Medulla oblongata (tissue), 1 donor: ENCODE measurements around the gene CST3.
"Not testable (repeated sequence)": the region's sequence is repeated elsewhere in the genome, so short reads cannot be mapped to it uniquely, and the experiment has no call there.

Experiments
- DNase-seq: peaks from one replicate; pipeline ENCODE4 v3.0.0-alpha.2; 2015; ENCODE audit errors: extremely low spot score

Gene CST3, protein sequence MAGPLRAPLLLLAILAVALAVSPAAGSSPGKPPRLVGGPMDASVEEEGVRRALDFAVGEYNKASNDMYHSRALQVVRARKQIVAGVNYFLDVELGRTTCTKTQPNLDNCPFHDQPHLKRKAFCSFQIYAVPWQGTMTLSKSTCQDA

DNA sequence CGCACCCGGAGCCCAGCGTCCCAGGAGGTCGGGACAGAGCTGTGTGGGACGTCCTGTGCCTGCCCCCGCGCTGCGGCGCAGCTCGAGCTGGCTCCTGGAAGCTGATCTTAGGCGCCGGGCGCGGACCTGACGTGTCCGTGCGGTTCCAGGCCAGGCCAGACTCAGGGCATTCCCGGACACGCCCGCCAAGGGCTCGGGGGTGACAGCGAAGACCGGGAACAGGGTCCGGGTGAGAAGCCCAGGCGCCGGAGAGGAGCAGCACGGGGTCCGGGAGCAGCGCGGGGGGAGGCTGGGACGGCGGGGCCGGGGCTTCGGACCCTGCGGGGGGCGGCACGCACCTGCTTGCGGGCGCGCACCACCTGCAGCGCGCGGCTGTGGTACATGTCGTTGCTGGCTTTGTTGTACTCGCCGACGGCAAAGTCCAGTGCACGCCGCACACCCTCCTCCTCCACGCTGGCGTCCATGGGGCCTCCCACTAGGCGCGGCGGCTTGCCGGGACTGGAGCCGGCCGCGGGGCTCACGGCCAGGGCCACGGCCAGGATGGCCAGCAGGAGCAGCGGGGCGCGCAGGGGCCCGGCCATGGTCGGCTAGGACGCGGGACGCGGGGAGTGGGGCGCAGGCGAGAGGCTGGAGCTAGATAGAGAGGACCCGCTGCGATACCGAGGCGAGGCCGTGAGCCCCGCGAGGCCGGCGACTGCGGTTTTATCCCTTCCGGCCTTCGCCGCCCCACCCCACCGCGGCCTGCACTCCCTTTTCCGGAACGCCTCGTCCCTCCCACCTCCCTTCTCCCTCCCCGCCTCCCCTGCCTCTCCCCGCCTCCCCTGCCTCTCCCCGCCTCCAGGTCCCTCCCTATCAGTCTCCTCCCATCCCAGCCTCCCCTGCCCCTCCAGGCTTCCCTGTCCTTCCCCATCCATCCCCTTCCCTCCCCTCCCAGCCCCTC lies at the start of gene CST3:
CST3 (minus strand) TSS at position 674 of the 940 bp plus-strand sequence; CDS start at position 581, 93 bp downstream.
- peak; percentile 81 for DNase-seq

DNA sequence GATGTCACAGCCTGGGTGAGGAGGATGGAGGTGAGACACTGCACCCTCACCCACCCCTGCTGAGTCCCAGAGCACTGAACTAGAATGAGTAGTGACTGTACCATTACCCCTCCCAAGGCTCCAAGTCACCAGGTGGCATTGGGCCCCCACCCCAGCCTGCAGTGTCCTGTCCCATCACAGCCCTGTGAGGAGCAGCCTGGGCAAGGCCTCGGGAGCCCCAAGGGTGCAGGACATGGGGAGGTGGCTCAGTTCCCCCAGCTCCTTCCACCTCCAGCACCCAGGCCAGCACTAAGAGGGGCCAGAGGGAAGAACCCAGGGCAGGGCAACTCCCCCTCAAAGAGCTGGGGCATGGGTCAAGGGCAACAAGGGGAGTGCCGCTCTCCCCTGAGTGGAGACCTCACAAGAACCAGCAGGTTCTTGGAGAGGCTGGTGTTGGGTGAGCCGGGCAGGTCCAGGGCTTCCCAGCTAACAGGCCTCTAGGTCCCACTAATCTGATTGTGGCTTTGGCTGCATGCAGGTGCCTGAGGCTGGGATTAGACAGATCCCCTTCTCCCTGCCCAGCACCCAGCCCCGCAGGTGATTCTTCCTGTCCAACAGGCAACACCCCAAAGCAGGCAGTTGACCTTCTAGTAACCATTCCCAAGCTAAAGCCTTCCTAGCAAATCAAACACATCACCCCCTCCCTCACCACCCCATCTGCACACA lies 48.4 kb upstream of the CST3 start:
- DNase-seq: no peak

DNA sequence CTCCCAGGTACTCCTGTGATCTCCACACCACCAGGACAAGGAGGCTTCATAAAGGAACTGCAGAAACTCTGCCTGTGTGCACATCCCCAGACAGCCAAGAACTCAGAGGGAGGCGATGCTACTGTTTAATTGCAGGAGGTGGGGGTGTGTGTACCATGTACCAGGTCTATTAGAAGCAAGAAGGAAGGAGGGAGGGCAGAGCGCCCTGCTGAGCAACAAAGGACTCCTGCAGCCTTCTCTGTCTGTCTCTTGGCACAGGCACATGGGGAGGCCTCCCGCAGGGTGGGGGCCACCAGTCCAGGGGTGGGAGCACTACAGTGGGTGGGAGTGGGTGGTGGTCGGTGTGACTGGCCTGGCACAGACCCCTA lies 47.8 kb upstream of the CST3 start:
- not testable (repeated sequence) for DNase-seq

DNA sequence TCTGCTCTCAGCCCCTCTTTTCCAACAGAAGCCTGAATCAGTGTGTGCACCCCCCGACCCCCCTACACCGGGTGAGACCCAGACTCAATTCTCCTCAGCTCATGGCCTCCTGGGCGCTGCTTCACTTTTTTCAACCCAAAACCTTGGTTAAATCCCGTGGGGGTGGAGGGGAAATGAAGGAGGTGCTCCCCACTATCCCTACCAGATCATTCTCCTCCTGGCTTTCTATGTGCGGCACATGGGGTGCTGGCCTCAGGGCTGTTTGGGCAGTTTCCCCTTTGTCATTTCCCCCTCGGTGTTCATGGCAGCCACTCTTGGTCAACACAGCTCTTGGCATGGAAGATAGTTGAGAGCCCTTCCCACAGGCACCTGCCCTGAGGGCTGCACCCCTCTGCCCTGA lies 46.5 kb upstream of the CST3 start:
- no peak for DNase-seq

DNA sequence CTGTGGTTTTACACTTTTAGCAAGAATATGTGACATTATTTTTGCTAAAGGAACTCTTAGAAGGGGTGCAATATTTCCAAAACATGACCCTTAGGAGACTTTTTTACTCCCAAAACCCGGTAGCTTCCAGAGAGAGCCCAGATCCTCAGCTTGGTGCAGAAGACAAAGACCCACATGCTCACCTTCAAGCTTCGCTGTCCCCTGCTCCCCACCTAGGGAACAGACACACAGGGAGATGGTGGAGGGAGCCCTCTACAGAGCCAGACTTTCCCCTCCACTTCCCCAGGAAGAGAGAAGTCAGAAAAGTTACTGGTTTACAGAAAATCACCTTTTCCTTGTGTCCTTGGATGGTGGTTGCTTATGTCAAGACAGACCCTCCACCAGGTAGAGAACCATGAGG lies 46.1 kb upstream of the CST3 start:
- DNase-seq: no peak

DNA sequence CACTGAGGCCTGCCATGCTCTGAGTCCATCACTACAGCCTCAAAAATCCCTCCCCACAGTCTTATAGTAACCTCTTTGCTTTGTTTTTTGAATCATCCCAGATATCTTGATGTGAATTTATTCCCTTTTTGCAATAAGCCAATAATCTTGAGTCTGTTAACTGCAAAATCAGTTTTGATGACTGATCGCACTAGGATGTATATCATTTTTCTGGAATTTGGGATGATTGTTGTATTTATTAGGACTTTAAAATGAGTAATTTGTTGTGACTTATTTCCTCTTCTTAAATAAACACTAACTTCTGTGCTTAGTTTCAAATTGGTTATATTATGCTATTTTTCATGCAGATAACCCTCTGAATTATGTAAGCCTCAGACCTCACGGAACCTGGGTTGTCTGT lies 45.5 kb upstream of the CST3 start:
- no peak for DNase-seq

DNA sequence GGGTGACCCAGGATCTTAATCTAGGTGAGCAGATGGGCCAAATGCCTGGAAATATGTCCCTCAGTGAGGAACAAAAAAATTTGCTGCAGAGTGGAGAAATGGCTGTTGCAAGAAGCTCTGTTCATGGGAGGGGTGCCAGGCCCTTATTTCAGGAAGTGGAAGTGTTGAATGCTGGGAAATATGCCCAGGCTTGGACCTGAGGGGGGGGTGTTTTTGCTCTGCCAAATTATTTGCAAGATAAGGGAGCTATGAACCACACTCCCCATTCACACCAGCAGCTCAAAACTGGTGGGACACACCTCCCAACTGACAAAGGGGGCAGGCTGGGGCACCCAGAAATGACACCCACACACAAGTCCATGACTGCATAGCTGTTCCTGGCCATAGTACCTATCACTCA lies 42.4 kb upstream of the CST3 start:
- DNase-seq: no peak

DNA sequence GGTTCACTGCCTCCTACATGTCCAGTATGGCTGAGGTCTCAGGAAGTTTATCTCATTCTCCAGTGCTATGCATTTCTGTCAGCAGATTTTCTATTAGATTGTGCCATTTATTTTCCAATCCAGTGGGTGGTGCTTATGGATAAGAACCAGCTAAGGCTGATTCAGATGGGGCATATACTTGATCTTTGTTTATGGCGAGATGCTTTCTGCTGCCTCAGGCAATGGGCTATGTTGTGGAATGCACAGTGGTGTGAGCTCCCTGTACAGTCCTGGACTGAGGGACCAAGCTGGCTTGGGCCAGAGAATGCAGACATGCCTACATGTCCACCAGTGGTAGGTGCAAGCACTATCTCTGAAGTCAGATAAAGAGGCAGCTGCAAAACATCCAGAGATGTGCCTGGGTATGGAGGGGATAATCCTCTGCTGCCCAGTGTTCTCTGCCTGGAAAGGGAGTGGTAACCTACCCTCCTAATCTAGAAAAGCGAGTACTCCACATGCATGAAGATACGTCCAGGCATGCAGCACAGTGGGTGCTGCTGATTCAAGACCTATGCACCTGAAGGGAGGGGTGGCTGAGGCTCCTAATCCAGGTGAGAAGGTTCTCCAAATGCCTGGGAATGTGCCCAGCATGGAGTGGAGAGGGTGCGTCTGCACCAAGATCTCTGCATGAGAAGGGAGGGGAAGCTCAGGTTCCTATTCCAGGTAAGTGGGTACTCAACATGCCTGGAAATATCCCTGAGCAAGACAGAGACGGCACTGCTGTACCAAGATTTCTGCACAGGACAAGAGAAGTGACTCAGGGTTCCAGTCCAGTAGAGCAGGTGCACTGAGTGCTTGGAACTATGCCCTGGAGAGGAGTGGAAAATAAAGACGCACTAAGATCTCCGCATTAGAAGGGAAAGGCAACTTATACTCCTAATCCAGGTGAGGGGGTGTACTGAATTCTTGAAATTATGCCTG lies 41.7 kb upstream of the CST3 start:
- DNase-seq: no peak

DNA sequence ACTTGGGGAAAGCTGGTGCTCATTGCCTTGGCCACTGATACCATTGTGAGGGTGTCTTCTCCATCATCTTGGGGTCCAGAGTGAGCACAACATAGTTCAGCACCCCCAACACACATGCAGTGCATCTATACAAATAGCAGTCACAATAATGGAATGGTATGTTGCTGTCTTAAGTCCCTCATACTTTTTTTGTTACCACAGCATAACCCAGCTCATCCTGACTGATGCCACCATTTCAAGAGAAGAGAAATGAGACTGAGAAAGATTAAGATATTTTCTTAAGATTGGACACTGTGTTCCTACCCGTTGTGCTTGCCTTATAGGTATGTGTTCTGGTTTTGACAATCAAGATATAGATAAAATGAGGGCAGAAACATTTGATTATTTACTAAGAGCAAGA lies 35.5 kb upstream of the CST3 start:
- no peak for DNase-seq

DNA sequence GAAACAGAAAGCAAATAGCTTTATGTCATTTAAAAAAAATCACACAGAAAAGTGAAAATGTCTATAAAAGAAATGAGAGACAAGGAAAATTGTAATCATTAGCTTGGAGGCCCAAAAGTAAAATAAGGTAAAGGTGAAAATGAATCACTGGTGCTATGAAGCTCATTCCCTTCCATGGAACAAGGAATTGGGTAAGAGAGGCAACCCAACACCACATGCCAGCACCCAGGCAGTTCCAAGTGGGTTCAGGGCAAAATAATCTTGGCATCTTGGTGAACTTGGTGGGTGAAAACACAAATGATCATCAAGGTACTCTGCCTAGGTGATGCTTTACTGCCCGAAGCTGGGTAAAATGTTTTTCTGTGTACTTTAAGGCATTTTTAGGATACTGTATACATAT lies 34.4 kb upstream of the CST3 start:
- DNase-seq: no peak

DNA sequence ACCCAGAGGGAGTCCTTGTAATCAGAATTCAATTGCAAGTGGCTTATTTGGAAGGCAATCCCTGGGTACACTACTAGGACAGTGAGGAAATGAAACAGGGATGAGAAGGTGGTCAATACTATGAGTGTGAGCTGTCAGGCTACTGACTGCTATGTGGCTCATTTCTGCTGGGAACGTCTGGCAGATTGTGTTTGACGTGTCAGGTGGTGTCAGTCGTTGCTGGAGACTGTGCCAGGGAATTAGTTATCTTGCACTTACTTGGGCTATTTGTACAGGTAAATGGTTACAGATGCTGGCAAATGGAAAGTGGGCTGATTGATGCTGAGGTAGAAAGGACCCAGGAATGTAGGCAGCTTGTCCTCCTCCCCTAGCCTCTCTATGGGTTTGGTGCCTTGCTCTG lies 33.7 kb upstream of the CST3 start:
- no peak for DNase-seq

DNA sequence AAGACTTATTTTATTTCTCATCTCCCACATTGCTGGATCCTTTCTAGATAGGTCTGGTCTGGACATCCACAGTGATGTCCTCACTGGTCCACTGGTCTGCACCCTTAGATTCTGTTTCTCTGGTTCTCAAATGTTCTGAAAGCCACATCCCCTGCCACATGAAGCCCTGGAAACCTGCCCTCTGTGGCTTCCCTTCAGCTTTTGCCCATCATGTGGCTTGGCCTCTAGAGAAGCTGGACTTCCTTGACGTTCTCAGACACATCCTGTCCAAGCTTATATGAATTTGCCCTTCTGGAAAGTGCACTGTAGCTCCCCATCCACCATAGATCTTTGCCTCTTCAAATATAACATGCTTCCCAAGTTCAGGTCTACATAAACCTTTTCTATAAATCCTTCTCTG lies 32.6 kb upstream of the CST3 start:
- peak; percentile 27 for DNase-seq

DNA sequence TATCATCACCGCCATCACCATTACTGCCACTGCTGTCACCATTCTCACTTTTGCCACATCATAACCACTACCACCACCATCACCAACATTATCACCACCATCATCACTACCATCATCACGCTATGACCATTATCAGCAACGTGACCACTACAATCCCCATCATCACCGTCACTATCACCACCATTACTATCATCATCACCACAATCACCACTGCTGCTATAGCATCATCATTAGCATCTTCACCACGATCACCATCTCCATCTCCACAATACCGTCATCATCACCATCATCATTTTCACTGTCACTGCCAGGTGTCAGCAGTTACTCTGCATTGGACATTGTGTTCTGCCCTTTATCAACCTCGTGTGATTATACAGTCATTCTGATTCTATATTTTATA lies 32.1 kb upstream of the CST3 start:
- DNase-seq: no peak

DNA sequence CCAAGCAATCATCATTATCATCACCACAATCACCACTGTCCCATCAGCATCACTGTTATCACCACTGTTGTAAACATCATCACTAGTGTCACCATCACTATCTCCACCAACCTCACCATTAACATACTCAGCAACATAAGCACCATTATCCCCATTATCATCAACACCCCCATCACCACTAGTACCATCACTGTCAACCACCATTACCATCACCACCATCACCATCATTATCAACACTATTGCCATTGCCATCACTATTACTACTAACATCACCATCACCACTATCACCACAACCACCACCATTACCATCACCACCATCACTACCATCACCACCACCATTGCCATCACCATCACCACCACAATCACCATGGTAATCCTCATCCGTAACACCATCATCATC lies 31.6 kb upstream of the CST3 start:
- no peak for DNase-seq

DNA sequence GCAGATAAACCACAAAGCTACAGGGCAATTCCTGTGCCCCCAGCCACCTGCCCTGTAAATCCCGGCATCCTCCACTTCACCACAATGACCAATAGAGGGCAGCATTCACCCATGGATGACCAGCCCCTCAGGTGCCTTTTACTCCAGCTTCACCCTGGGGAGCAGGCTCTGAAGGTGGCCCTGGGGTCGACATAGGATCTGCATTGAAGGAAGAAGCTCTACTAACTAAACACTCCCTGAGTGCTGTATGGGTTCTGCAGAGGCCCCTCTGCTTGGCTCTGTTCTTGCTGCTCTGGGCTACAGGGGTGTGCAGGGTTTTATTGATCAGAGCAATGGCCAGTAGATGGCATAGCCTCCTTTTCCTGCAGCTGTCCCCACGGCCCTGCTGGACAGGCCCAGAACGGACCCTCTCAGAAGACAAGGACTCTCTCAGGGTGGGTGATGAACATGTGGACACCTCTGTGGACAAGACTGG lies 30.8 kb upstream of the CST3 start:
- peak; percentile 61 for DNase-seq

DNA sequence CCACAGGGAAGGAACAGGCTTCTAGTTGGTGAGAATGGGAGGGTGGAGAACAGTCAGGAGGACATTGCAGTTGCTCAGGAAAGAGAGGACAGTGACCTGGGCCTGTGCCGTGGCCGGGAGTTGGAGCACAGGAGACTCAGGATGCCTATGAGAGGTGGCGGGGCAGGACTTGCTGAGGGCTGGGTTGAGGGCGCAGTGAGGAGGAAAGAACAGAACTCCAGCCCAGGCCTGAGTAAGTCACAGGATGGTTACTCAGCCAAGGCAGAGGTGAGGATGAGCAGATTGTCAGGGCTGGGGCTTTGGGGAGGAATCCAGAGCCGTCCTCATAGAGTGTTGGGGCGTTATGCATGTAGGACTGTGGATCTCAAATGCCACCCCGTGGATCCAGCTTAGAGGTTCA lies 29.9 kb upstream of the CST3 start:
- DNase-seq: no peak

DNA sequence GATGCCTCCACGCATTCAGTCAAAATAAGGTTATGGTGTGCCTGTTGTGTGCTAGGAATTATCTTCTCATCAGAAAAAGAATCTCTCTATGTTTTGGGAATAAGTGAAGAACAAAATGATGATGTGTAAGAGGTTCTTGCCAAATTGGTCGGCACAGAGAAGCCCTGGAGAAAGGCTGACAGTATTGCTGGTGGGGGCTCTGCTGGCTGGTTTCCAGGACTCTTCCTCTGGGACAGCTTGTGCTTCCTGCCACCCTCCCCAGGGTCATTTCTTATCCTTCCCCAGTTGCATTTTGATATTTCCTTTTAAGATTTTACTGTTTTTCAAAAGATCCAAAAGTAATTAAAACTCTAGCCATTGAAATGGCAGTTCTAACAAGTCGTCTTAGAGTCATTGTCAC lies 28.9 kb upstream of the CST3 start:
- DNase-seq: no peak

DNA sequence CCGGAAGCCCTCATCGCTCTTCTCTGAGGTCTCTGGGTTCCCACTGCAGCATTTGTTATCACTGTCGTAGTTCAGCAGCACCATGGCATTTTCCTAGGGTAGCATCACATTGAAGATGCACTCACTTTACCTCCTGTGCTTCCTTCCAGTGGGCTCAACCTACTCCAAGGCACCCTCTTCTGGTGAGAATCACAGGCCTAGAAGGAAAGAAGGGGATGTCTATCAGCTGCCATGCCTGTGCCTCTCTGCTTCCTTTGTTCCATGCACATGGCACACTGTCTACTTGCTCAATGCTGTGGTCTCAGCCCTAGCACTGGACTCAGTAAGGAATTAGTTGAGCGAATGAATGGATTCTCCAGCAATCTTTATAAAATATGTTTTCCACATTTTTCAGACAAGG lies 28.4 kb upstream of the CST3 start:
- DNase-seq: no peak

DNA sequence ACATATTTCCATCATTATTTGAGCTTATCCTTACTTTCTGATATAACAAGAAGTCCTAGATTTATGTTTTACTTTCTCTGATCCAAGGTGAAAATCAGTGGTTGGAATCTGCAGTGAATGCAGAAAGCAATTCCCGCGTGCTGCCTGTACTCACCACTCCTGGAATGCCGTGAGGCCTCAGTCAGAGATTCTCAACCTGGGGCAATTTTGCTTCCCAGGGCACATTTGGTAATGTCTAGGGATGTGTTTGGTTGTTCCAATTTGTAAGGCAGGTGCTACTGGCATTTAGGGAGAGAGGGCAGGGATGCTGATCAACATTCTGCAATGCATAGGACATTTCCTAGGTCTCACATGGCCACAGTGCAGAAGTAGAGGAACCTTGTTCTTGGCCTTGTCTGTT lies 27.2 kb upstream of the CST3 start:
- no peak for DNase-seq

DNA sequence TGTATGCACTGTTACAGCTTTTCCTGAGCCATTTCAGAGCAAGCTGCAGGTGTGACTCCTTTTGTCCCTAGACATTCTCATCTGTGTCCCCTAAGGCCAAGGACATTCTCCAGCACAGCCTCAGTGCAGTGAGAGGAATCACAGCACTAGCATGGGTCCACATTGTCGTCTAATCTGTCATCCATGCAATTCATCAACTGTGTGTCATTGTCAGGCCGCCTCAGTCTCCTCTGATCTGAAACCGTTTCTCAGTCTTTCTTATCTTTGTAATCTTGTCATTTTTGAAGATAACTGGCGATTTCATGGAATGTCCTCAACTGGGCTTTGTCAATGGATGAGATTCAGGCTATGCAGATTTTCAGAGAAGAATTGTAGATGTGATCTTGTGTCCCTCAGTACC lies 26.3 kb upstream of the CST3 start:
- not testable (repeated sequence) for DNase-seq

DNA sequence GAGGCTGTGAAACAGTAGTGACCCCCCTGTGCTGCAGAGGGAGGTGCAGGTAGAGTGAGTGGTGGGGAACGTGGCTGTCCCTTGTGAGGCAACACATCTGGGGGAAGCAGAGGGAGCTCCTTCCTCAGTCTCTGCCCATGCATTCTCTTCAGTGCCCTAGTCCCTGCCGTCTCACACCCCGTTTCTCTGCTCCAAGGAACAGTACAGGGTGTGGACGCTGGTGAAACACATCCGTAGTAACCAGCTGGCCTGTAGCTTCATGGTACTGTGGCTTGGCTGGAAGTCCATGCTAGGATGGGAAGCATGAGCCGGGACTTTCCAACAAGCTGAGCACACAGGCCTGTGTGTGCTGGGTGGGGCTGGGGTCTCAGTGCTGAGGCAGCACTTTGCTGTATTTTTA lies 25.4 kb upstream of the CST3 start:
- no peak for DNase-seq
